H1 (cell line): ENCODE data around the gene RADIL. TPM values are rescaled to one million over a fixed set of nuclear protein-coding genes. Genes with fewer than 3 reads are reported as not detected.

Experiments
- GTF2F1 ChIP-seq: IDR thresholded peaks from 2 replicates; pipeline ENCODE4 v1.6.1; 2012; ENCODE audit warnings: low read depth, low read length, improper control_type of control experiment, borderline replicate concordance
- MAFK ChIP-seq: IDR thresholded peaks from 2 replicates; pipeline ENCODE4 v1.6.1; 2012; ENCODE audit warnings: low read depth, mild to moderate bottlenecking, improper control_type of control experiment, low read length
- polyA plus RNA-seq, 7 experiments: library from polyadenylated mRNA; depleted of rRNA in 3 of 7; stranded (reverse) in 5 of 7; unstranded in 2 of 7; fragments of >200 nt in 5 of 7; fragments of 200-250 nt in 2 of 7; gene quantifications; 1 replicate in 5 of 7; 2 replicates in 1 of 7; 4 replicates in 1 of 7; pipeline versions ENCODE4 v1.2.1 to v1.2.3, GENCODE V29; 2011 to 2013; ENCODE audit warnings: missing spikeins in 2 of 7, mixed read lengths in 2 of 7
- total RNA-seq: library from RNA; stranded (reverse); fragmentation: NEBNext Ultra II Directional; extraction: Animal tissue kit (Norgen Biotek cat#: 25700); gene quantifications from 2 replicates; pipeline ENCODE4 v1.2.1, GENCODE V29; 2021

The RADIL gene
- total and polyA plus RNA-seq, 2 of the 8 experiments (the other 6 are each of a cell fraction or from before 2014, with no cell fraction given) = 5.0 to 5.4 TPM

- TF ChIP-seq GTF2F1 = no peak
- TF ChIP-seq MAFK = no peak
Observed at GRCh38 chr7:4814433-4814832, 69.1 kb downstream of the RADIL start (continued).
